IPS DF 19.7 (cell line): ENCODE data around the gene KRT80.

Source experiments
- DNase-seq: peaks from one replicate; pipeline ENCODE4 v3.0.0-alpha.2; 2013; ENCODE audit warnings: low read depth, low spot score

Gene KRT80

GRCh38 chr12:52211716-52212585, 20.1 kb upstream of the KRT80 start:
- DNase-seq, result no peak

GRCh38 chr12:52210925-52211650, 19.3 kb upstream of the KRT80 start:
- DNase-seq, result no peak

- no peak for DNase-seq
Measured at GRCh38 chr12:52210186-52210924, 18.5 kb upstream of the KRT80 start.

- DNase-seq, result no peak
Measured at GRCh38 chr12:52209321-52209720, 17.5 kb upstream of the KRT80 start.

GRCh38 chr12:52208424-52209165, 16.8 kb upstream of the KRT80 start:
- no peak for DNase-seq

GRCh38 chr12:52207895-52208294, 16.1 kb upstream of the KRT80 start:
- no peak for DNase-seq

- no peak for DNase-seq
Measured at GRCh38 chr12:52207106-52207505, 15.3 kb upstream of the KRT80 start.

GRCh38 chr12:52206304-52207040, 14.7 kb upstream of the KRT80 start:
- no peak for DNase-seq

- DNase-seq, result no peak
Measured at GRCh38 chr12:52205612-52206303, 13.9 kb upstream of the KRT80 start.

GRCh38 chr12:52204931-52205505, 13.2 kb upstream of the KRT80 start:
- no peak for DNase-seq

- DNase-seq, result no peak
Measured at GRCh38 chr12:52204095-52204930, 12.5 kb upstream of the KRT80 start.

- DNase-seq, result no peak
Measured at GRCh38 chr12:52203079-52203921, 11.5 kb upstream of the KRT80 start.

- DNase-seq, result no peak
Measured at GRCh38 chr12:52202361-52203078, 10.7 kb upstream of the KRT80 start.

- no peak for DNase-seq
Measured at GRCh38 chr12:52201451-52201839, 9.6 kb upstream of the KRT80 start.

- no peak for DNase-seq
Measured at GRCh38 chr12:52200781-52201450, 9.1 kb upstream of the KRT80 start.

GRCh38 chr12:52200086-52200780, 8.4 kb upstream of the KRT80 start:
- DNase-seq, result no peak
